GM19193 (cell line): ENCODE data around the gene PRRG1.

Experiments used
- POLR2A ChIP-seq: IDR thresholded peaks from 4 replicates; pipeline ENCODE4 v1.6.1; 2011; ENCODE audit not compliant: insufficient read depth, insufficient read length; ENCODE audit errors: extremely low read depth

Gene PRRG1

DNA sequence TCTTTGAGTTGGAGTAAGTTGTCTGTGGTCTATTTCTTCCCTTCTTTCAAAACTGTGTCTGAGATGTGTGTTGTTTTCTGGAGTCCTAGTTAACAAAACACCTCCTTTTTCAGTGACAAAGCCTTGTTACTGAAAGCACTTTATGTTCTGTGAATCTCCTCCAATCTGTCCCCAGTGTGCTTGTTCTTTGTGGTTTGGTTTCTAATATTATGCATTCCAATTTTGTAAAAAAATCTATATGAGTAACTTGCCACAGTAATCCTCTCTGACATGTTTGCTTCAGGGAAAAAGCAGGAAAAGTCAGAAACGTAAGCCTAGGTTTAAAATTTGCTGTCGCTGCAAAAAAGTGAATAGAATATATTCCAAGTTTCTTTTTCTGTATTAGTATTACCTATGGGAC, 12.4 kb downstream of the PRRG1 start:
- TF ChIP-seq POLR2A, result no peak

DNA sequence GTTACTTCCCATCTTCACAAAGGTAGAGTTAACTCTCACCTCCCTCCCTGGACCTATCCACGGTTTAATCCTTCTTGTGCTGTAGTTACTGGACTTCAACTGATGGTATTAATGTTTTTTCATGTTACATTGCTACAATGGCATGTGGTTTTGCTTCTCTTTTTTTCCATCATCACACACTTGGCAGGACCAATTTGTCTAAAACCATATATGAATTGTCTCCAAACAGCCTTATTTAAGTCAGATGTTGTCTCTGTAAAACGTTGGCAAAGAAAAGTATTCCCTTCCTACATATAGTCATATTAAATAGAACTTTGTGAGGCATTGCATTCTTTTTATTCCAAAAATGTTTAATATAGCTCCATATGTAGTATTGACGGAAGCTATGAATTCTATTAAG, 15.5 kb downstream of the PRRG1 start:
- TF ChIP-seq POLR2A, result no peak

DNA sequence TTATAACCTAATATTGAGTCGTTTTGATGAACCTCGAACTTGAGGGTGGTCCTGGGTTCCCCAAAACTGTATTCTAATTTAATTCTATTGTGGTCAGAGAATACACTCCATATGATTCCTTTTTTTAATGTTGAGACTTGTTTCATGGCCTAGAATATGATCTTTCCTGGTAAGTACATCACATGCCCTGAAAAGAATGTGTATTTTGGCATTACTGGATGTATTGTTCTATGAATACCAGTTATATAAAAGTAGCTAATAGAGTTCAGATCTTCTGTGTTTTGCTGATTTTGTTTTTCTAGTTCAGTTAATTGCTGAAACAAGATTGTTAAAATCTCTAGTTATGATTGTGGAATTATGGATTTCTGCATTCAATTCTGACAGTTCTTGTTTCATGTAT, 18.8 kb downstream of the PRRG1 start:
- no peak for TF ChIP-seq POLR2A

DNA sequence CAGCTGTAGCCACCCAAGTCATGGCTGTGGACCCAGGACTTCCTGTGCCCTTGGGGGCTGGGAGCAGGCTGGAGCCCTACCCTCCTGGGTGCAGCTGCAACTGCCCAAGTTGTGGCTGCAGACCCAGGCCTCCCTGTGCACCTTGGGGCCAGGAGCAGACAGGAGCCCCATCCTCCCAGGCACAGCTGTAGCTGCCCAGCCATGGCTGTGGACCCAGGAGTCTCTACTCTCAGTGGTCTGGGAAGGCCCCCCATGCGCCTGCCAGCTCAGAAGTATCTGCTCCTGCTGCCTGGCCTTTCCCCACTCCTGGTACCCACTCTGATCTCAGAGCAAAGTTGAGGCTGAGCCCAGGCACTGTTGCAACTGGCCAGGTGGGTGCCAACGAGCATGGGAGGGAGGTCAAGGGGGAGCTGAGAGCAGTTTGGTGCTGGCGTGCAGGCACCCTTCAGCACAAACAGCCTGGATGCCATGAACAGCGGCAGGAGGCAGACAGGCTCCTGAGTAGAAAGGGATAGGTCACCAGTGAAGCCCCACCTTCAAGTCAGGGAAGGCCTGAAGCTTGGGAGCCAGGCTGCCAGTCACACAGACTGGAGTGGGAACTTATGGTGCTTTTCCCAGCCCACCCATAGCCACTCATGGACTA, 21.5 kb downstream of the PRRG1 start:
- no peak for TF ChIP-seq POLR2A

DNA sequence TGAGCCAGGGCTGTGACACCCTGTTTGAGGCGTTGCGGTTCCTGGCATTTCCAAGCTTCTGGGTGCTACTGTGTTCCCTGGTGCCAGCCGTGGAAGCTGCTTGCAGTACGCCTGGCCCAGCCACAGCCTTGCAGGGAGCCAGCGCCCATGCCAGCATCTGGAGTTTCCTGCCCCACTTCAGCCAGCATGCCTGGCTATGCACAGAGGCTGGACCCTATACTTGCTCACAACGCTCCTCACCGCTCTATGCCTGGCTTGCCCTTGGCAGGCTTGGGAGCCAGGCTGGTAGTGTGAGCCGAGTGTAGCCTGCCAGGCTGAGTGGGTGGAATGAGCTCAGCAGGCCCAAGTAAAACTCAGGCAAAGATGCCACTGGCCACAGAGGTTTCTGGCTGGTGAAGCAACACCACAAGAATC, 22.4 kb downstream of the PRRG1 start:
- no peak for TF ChIP-seq POLR2A

DNA sequence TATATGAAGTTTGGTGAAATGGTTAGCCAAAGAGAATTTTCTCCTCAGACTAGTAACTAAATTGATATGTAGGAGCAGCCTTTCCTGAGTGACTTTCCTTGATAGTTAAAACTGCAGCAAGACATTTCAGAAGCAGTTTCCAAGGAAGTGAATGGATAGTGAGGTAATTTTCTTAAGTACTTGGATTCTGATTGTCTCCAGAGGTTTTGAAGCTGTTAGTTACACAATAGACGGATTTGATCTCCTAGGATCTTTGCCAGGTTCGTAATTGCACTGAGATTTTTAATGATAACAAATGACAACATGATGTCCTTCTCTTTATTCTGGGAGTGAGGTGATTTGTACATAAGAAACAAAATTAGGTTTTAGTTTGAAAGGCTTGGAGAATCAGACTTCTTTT, 29.2 kb downstream of the PRRG1 start:
- TF ChIP-seq POLR2A, result no peak

DNA sequence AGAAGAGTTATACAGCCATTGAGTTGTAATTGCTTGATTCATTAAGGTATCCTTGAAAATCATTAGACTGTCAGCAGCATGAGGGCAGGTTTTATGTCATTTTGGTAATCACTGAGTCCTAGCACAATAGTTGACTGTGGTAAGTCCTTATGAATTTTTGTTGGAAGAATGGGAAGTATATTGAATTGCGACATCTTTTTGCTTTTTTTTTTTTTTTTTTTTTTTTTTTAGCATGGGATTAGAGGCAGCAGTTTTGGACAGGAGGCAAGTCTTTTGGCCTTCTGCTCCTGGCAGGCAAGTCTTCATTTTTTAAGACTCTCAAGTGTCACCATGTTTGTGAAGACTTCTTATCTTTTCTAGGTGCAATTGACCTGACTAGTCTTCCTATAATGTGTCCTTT, 29.7 kb downstream of the PRRG1 start:
- no peak for TF ChIP-seq POLR2A

DNA sequence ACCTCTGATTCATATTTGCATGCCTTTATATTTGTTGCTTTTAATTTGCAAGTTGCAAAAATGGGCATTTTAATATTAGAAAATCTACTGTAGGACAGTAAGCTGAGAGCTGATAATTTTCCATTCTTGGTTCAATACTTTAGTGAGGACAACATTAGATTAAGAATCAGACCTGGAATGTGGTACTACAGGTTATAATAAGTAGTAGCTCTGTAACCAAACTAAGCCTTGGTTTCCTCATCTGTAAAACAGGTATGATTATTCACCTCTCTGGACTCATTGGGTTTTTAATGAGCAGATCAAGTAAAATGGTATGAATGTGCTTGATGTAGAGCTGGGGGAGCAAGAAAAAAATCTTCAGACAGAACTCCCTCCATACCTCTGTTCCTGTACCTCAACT, 31.1 kb downstream of the PRRG1 start:
- TF ChIP-seq POLR2A, result no peak

DNA sequence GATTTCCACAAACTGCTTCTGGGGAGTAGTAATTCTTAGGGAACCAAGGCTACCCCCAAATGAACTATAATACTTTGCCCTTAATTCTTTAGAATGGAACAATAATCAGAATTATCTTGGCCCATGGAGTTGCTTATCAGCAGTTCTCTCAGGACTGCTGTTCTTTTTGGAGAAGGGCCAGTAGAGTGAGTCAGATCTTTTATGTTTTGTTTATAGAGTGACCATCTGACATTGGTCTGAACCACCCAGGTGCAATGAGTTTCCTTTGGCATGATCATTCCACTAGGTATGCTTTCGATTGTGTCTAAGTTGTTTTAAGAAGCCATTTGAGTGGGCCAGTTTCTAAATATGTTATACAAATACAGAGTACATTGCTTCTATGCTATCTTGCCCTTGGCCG, 31.8 kb downstream of the PRRG1 start:
- TF ChIP-seq POLR2A, result no peak

DNA sequence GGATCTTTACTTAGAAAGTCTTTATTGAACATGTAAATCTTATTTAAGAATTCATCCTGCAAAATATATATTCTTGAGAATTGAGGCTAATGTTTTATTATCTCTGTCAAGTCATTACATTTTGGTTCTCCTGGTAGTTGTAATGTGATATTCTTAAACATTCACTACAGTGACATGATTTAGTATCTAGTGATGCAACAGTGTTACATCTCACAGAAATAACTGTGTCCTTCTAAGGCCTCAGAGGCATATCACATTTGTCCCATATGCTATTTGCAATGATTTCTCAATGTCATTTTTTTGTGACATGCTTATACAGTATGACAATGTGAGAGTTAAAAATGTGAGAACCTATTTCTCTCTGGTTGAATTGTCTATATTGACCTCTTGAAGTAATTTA, 34.1 kb downstream of the PRRG1 start:
- no peak for TF ChIP-seq POLR2A

DNA sequence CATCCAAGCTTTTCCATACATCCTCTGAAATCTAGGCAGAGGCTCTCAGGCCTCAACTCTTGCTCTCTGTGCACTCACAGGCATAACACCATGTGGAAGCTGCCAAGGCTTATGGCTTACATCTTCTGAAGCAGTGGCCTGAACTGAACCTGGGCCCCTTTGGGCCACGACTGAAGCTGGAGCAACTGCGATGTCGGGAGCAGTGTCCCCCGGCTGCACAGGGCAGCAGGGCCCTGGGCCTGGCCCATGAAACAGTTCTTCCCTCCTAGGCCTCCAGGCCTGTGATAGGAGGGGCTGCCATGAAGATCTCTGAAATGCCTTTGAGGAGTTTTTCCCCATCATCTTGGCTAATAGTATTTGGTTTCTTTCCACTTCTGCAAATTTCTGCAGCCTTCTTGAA, 39.2 kb downstream of the PRRG1 start:
- no peak for TF ChIP-seq POLR2A

DNA sequence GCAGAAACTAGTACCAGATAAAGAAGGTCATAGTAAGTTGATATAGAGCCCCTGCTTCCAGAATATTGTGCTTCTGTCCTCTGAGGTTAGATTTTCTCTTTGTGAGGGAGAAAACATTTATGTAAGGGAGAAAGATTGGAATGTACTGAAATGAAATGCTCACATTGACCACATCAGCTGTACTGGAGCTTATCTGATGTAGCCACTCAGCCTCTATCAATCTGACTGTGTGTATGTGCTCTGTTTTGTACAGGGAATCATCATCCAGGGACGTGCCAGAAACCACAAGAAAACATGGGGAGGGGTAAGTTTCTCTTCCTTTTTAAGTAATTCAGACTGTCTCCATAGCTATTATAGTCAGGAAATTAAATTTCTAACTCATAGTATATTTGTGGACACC, 56.8 kb downstream of the PRRG1 start:
- no peak for TF ChIP-seq POLR2A

DNA sequence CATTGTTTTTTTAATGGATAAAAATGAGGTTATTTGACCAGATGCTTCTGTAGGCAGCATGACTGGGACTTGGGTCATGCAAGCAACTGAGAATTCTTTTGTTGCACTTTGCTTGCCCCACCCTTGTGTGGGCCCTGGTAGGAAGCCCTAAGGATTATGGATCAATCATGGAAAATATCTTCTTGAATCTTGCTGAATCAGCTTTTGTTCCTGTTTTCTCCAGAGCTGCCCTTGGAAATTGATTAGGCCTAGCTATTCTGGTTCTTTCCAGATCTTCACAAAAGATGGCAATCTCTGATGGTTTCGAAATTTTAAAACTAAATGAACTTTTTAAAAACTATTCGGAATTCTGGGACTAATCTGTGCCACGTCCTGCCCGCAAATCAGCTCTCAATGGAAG, 58.6 kb downstream of the PRRG1 start:
- no peak for TF ChIP-seq POLR2A

DNA sequence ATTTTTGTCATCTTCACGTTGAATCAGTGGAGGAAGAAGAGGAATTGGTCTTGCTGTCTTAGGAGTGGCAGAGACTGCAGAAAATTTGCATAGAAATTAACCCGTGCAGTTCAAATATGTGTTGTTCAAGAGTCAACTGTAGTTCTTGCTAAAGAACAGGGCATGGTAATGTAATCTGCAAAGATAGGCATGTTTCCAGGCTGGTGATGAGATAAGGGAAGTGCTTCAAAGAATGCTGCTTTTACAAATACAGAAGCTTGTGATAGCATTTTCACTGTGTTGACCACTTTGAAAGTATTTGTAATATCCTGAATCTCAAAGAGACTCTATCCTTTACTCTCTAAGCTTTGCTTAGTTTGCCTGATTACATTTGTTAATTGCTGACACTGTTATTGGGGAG, 60.1 kb downstream of the PRRG1 start:
- TF ChIP-seq POLR2A, result no peak

DNA sequence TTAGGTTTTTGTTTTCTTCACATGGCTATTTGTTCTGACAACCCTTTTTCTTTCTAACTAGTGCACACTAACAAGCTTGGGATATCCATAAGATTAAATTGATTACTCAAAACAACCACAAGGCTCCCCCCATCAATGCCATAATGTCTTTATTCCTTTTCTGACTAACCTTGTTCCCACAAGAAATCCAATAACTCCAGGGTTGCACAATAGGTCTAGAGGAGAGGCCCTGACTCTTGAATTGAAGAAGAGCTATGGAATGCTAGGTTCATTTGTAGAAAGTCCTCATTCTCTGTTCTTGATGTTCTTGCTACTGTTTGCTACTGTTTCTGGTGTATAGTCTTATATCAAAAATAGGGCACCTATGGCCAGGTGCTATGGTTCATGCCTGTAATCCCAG, 71.0 kb downstream of the PRRG1 start:
- TF ChIP-seq POLR2A, result no peak

DNA sequence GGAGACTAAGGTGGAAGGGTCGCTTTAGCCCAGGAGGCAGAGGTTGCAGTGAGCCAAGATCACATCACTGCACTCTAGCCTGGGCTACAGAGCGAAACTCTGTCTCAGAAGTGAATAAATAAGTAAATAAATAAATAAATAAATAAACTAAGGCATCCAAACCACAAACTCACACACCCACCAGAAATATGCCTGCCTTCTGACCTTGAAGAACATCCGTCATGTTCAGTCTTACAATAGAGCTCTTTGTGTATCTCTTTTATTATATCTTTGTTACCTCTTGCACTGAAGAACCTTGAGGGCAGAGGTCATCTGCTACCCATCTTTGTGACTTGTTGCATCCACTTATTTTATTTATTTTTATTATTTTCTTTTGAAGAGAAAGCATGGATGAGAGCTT, 71.6 kb downstream of the PRRG1 start:
- no peak for TF ChIP-seq POLR2A

DNA sequence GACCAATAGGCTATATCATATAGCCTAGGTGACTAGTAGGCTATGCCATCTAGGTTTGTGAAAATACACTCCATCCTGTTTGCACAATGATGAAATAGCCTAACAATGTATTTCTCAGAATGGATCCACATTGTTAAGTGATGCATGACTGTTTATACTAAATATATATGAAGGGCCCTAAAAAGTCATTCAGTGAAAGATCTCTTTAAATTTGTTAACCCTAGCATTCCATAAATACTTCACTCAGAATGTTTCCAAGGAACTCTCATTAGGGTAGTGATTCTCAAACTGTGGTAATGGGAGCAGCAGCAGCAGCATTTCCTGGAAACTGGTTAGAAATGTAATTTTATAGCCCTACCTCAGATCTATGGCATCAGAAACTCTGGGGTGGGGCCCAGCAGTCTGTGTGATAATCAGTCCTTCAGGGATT, 74.9 kb downstream of the PRRG1 start:
- TF ChIP-seq POLR2A, result no peak
